H9 (cell line): Measurements from ENCODE around the gene PPP1R12A. TPM values are rescaled to one million over a fixed set of nuclear protein-coding genes. Genes with fewer than 3 reads are reported as not detected.

Experiments
- DNase-seq: peaks from one replicate; pipeline ENCODE4 v3.0.0-alpha.2; 2017
- H2AFZ ChIP-seq: one replicate; pipeline ENCODE4 v1.6.1; 2013; ENCODE audit warnings: mild to moderate bottlenecking, low read length, control low read depth, moderate library complexity
- H2AK5ac ChIP-seq: 2 replicates; pipeline ENCODE4 v1.6.1; 2013; ENCODE audit warnings: low read length, control low read depth, mixed read lengths; ENCODE audit not compliant: insufficient read length
- H2BK120ac ChIP-seq: one replicate; pipeline ENCODE4 v1.6.1; 2013; ENCODE audit warnings: low read depth, mild to moderate bottlenecking, low read length, control low read depth, inconsistent platforms; ENCODE audit not compliant: poor library complexity, severe bottlenecking
- H2BK12ac ChIP-seq: 2 replicates; pipeline ENCODE4 v1.6.1; 2013; ENCODE audit warnings: low read length, control low read depth, mixed read lengths, low read depth; ENCODE audit not compliant: insufficient read length
- H2BK15ac ChIP-seq: 2 replicates; pipeline ENCODE4 v1.6.1; 2013; ENCODE audit warnings: low read depth, low read length, control low read depth
- H2BK20ac ChIP-seq: one replicate; pipeline ENCODE4 v1.6.1; 2013; ENCODE audit warnings: low read depth, mild to moderate bottlenecking, low read length, control low read depth, inconsistent platforms; ENCODE audit not compliant: poor library complexity, severe bottlenecking
- H2BK5ac ChIP-seq: 2 replicates; pipeline ENCODE4 v1.6.1; 2013; ENCODE audit warnings: low read length, control low read depth, mixed read lengths; ENCODE audit not compliant: insufficient read length
- H3K14ac ChIP-seq: 2 replicates; pipeline ENCODE4 v1.6.1; 2013; ENCODE audit warnings: low read length, control low read depth; ENCODE audit not compliant: insufficient read depth
- H3K18ac ChIP-seq: 2 replicates; pipeline ENCODE4 v1.6.1; 2013; ENCODE audit warnings: low read depth, mild to moderate bottlenecking, mixed read lengths, low read length, control low read depth; ENCODE audit not compliant: insufficient read length
- H3K23ac ChIP-seq: 2 replicates; pipeline ENCODE4 v1.6.1; 2013; ENCODE audit warnings: low read length, control low read depth, mixed read lengths, low read depth; ENCODE audit not compliant: insufficient read length
- H3K23me2 ChIP-seq: 2 replicates; pipeline ENCODE4 v1.6.1; 2013; ENCODE audit warnings: low read depth, mild to moderate bottlenecking, mixed read lengths, low read length, control low read depth; ENCODE audit not compliant: insufficient read length, poor library complexity, severe bottlenecking
- H3K27ac ChIP-seq: 2 replicates; pipeline ENCODE4 v1.5.1; 2013; ENCODE audit warnings: low read length, control low read depth, mixed read lengths, low read depth; ENCODE audit not compliant: insufficient read length
- H3K27me3 ChIP-seq: 2 replicates; pipeline ENCODE4 v1.6.1; 2013; ENCODE audit warnings: low read length, control low read depth, inconsistent platforms; ENCODE audit not compliant: insufficient read depth
- H3K4ac ChIP-seq: 2 replicates; pipeline ENCODE4 v1.6.1; 2013; ENCODE audit warnings: low read depth, mild to moderate bottlenecking, control low read depth, inconsistent platforms, low read length, moderate library complexity
- H3K4me1 ChIP-seq: 2 replicates; pipeline ENCODE4 v1.6.1; 2013; ENCODE audit warnings: low read length, control low read depth, inconsistent platforms; ENCODE audit not compliant: insufficient read depth
- H3K4me2 ChIP-seq: 2 replicates; pipeline ENCODE4 v1.6.1; 2013; ENCODE audit warnings: low read length, control low read depth, mixed read lengths; ENCODE audit not compliant: insufficient read length, insufficient read depth
- H3K56ac ChIP-seq: 2 replicates; pipeline ENCODE4 v1.6.1; 2013; ENCODE audit warnings: low read depth, mild to moderate bottlenecking, mixed read lengths, low read length, control low read depth; ENCODE audit not compliant: insufficient read length
- H3K79me1 ChIP-seq: 2 replicates; pipeline ENCODE4 v1.6.1; 2013; ENCODE audit warnings: low read depth, mild to moderate bottlenecking, moderate library complexity, low read length, control low read depth, inconsistent platforms; ENCODE audit not compliant: insufficient read depth, poor library complexity, severe bottlenecking
- H3K79me2 ChIP-seq: 2 replicates; pipeline ENCODE4 v1.6.1; 2013; ENCODE audit warnings: low read length, control low read depth, inconsistent platforms; ENCODE audit not compliant: insufficient read depth
- H3K9ac ChIP-seq: 2 replicates; pipeline ENCODE4 v1.6.1; 2013; ENCODE audit warnings: low read length, control low read depth, mixed read lengths; ENCODE audit not compliant: insufficient read length; ENCODE audit errors: extremely low read depth
- H3K9me3 ChIP-seq: one replicate; pipeline ENCODE4 v1.6.1; 2013; ENCODE audit warnings: low read depth, low read length, inconsistent platforms; ENCODE audit not compliant: control insufficient read depth
- H3T11ph ChIP-seq: one replicate; pipeline ENCODE4 v1.6.1; 2013; ENCODE audit warnings: mild to moderate bottlenecking, low read length, control low read depth, inconsistent platforms
- H4K20me1 ChIP-seq: one replicate; pipeline ENCODE4 v1.6.1; 2013; ENCODE audit not compliant: control insufficient read depth, insufficient read length, insufficient read depth
- H4K5ac ChIP-seq: 2 replicates; pipeline ENCODE4 v1.6.1; 2013; ENCODE audit warnings: low read depth, mild to moderate bottlenecking, mixed read lengths, low read length, control low read depth; ENCODE audit not compliant: insufficient read length
- H4K8ac ChIP-seq: replicated peaks from 2 replicates; pipeline ENCODE4 v1.6.1; 2013; ENCODE audit warnings: low read length, control low read depth, mixed read lengths, low read depth; ENCODE audit not compliant: insufficient read length
- H4K91ac ChIP-seq: 2 replicates; pipeline ENCODE4 v1.6.1; 2013; ENCODE audit warnings: low read depth, mild to moderate bottlenecking, moderate library complexity, mixed read lengths, low read length, control low read depth; ENCODE audit not compliant: insufficient read length
- H3K27ac Mint-ChIP-seq, 3 experiments: 2 replicates in 2 of 3; 3 replicates in 1 of 3; pipeline ENCODE4 v1.8.0; 2020 to 2021; ENCODE audit warnings: mixed read lengths in 3 of 3, mild to moderate bottlenecking in 1 of 3, moderate library complexity in 1 of 3
- H3K27me3 Mint-ChIP-seq: 2 replicates; pipeline ENCODE4 v1.8.0; 2021; ENCODE audit warnings: low read depth, mild to moderate bottlenecking, moderate library complexity, mixed read lengths
- H3K36me3 Mint-ChIP-seq, 3 experiments: 2 replicates in 2 of 3; 3 replicates in 1 of 3; pipeline ENCODE4 v1.8.0; 2020 to 2021; ENCODE audit warnings: low read depth in 3 of 3, mixed read lengths in 3 of 3; ENCODE audit not compliant: insufficient read depth in 1 of 3
- H3K4me1 Mint-ChIP-seq, 2 experiments: 2 replicates each; pipeline ENCODE4 v1.8.0; 2020; ENCODE audit warnings: mixed read lengths in 2 of 2
- H3K4me3 Mint-ChIP-seq, 2 experiments: 2 replicates in 1 of 2; 3 replicates in 1 of 2; pipeline ENCODE4 v1.8.0; 2020 to 2021; ENCODE audit warnings: mild to moderate bottlenecking in 2 of 2, mixed read lengths in 2 of 2, moderate library complexity in 1 of 2
- H3K9me3 Mint-ChIP-seq, 2 experiments: 2 replicates in 1 of 2; 3 replicates in 1 of 2; pipeline ENCODE4 v1.8.0; 2020; ENCODE audit warnings: mild to moderate bottlenecking in 2 of 2, mixed read lengths in 2 of 2, moderate library complexity in 1 of 2
- CTCF ChIP-seq: fragments of 200-600 bp; sonication (generic); conservative IDR thresholded peaks from 3 replicates; pipeline ENCODE4 v1.8.0; 2021; ENCODE audit warnings: antibody characterized with exemption, mild to moderate bottlenecking
- WGBS: extraction: QIAGEN DNeasy Blood & Tissue Kit; methylation state at CpG from one replicate; pipeline ENCODE4 v1.1.7; 2013; ENCODE audit warnings: missing lambda C conversion rate, low lambda C conversion rate, mixed read lengths; ENCODE audit not compliant: insufficient read length; ENCODE audit errors: extremely low coverage; 5-methylcytosine and 5-hydroxymethylcytosine counted together
- total RNA-seq: library from RNA; stranded (reverse); gene quantifications from 2 replicates; pipeline ENCODE4 v1.2.1, GENCODE V29; 2021

The PPP1R12A gene
- total RNA-seq, 1 experiment from 2014 or later = 93.5 TPM

- Mint-ChIP-seq H3K27ac (no peak overlapping the region), H3K9me3 (no peaks in the 10 kb centered on the region), H3K36me3 (peaks cover 0 to 4% (median 0%) of the 10 kb centered on the region in 3 experiments; a peak in 1 of 7 replicates), H3K4me1 (peaks cover 32 to 37% of the 10 kb centered on the region in 2 experiments), H3K4me3 (no peak overlapping the region), H3K27me3 (no peaks in the 10 kb centered on the region)
- Histone ChIP-seq H2BK20ac (no peak overlapping the region), H2AFZ (no peak overlapping the region), H3K27me3 (no peaks in the 10 kb centered on the region), H3K4me2 (no peak overlapping the region), H3K23me2 (no peaks in the 10 kb centered on the region), H3K9ac (no peak overlapping the region), H4K20me1 (no peaks in the 10 kb centered on the region), H3K18ac (no peak overlapping the region), H2BK15ac (no peak overlapping the region), H4K8ac (no peak overlapping the region), H3K9me3 (no peaks in the 10 kb centered on the region), H4K91ac (no peak overlapping the region), H3K79me2 (peaks cover 3% of the 10 kb centered on the region; the same call in 1 of the 2 replicates), H3T11ph (no peak overlapping the region), H3K4ac (no peak overlapping the region), H3K14ac (no peak overlapping the region), H2AK5ac (no peak overlapping the region), H3K27ac (no peak overlapping the region), H3K4me1 (no peaks in the 10 kb centered on the region), H3K23ac (no peak overlapping the region), H2BK120ac (no peak overlapping the region), H4K5ac (no peak overlapping the region), H2BK12ac (no peak overlapping the region), H3K79me1 (no peaks in the 10 kb centered on the region), H2BK5ac (no peak overlapping the region), H3K56ac (no peak overlapping the region)
- DNase-seq = no peak
- no CpG with 5 or more reads among the region's 3 CpGs for WGBS
- TF ChIP-seq CTCF = no peak
These were observed 48.9 kb downstream of the PPP1R12A start for GRCh38 chr12:79885911-79886490.
